ENCODE results near the gene POMC. TPM values are rescaled to one million over a fixed set of nuclear protein-coding genes. Genes with fewer than 3 reads are reported as not detected.
"Not testable (repeated sequence)": the region's sequence is repeated elsewhere in the genome, so short reads cannot be mapped to it uniquely, and the experiment has no call there.

Gene POMC
- polyA plus RNA-seq, 2 donors = 0.59 to 2.1 TPM

DNA sequence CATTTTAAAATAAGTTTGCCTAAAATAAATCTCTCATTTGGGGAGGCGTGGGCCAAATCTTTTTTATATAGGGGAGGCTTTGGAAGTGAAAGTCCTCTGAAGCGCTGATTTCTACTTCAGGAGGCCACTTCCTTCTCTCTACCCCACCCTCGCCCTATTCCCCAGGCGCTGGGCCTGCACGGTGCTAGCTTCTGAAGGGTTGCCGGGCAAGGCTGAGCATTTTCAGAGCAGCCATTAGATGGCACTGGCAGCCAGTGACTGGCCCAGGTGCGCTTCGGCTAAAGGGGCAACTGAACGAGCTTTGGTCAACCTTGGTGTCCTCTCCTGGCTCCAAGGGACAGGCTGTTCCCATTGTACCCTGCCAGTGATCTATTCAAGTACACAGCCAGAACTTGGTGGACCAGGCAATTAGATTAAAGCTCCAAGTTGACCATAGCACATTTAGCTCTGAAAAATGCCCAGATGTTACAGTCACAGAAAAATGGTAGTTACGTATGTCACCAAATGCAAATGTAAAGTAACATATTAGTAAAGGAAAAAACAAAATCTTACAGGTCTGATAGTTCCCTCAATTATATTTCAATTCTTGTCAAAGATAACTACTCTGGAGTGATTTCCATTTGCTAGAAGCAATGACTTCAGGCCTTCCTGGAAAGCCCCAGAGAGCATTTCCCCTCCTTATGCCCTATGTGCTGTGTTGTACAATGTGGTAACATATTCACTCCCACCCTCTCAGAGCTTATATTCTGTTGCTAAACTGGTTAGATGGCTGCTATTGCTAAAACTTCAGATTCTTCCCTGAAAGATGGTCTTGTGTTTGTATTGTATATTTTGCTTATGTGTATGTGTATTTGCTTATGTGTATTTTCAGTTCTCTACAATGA lies 2.1 kb downstream of the POMC start:
- Histone ChIP-seq H3K36me3 (ENCODE audit: control insufficient read depth in 2 of 2, insufficient read depth in 2 of 2, low read length in 1 of 2) (no peaks in the 10 kb centered on the region), H3K4me3 (ENCODE audit: low read depth in 1 of 2, low read length in 2 of 2) (no peak overlapping the region), H3K27me3 (ENCODE audit: control insufficient read depth in 1 of 2, insufficient read depth in 2 of 2, low read length in 2 of 2) (peaks cover 0 to 4% of the 10 kb centered on the region in 2 donors), H3K27ac (ENCODE audit: low read depth in 2 of 2, low read length in 1 of 2) (no peak overlapping the region), H3K4me1 (ENCODE audit: control insufficient read depth in 2 of 2, insufficient read depth in 2 of 2, low read length in 1 of 2) (peaks cover 0 to 6% of the 10 kb centered on the region in 2 donors), H3K9me3 (ENCODE audit: control insufficient read depth in 2 of 2, insufficient read depth in 1 of 2, low read depth in 1 of 2, low read length in 1 of 2) (peaks cover 0 to 5% of the 10 kb centered on the region in 2 donors)
- WGBS, 2 donors = 45 to 55% methylated on average over 10 of the region's 10 CpGs

GRCh38 chr2:25164561-25164960 lies 3.8 kb downstream of the POMC start:
- H3K27ac ChIP-seq (ENCODE audit: low read depth in 2 of 2, low read length in 1 of 2) = no peak overlapping the region

DNA sequence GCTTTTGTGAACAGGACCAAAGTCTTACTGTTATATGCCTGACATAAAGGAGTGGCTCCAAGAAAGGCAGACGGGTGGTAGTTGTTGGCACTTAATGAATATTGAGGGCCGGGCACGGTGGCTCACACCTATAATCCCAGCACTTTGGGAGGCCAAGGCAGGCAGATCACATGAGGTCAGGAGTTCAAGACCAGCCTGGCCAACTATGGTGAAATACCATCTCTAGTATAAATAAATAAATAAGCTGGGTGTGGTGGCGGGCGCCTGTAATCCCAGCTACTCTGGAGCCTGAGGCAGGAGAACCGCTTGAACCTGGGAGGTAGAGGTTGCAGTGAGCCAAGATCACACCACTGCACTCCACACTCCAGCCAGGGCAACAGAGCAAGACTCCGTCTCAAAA lies 6.3 kb downstream of the POMC start:
- H3K36me3 ChIP-seq (ENCODE audit: control insufficient read depth in 2 of 2, insufficient read depth in 2 of 2, low read length in 1 of 2); H3K27ac ChIP-seq (ENCODE audit: low read depth in 2 of 2, low read length in 1 of 2); H3K9me3 ChIP-seq (ENCODE audit: control insufficient read depth in 2 of 2, insufficient read depth in 1 of 2, low read depth in 1 of 2, low read length in 1 of 2); H3K4me1 ChIP-seq (ENCODE audit: control insufficient read depth in 2 of 2, insufficient read depth in 2 of 2, low read length in 1 of 2); H3K27me3 ChIP-seq (ENCODE audit: control insufficient read depth in 1 of 2, insufficient read depth in 2 of 2, low read length in 2 of 2); H3K4me3 ChIP-seq (ENCODE audit: low read depth in 1 of 2, low read length in 2 of 2): not testable (repeated sequence)
- WGBS, 2 donors = 87% methylated on average over 7 of the region's 7 CpGs

More at GRCh38 chr2:25164561-25164960, 3.8 kb downstream of the POMC start:
- Histone ChIP-seq H3K36me3 (ENCODE audit: control insufficient read depth in 2 of 2, insufficient read depth in 2 of 2, low read length in 1 of 2) (no peaks in the 10 kb centered on the region), H3K4me1 (ENCODE audit: control insufficient read depth in 2 of 2, insufficient read depth in 2 of 2, low read length in 1 of 2) (peaks cover 2 to 6% of the 10 kb centered on the region in 2 donors), H3K9me3 (ENCODE audit: control insufficient read depth in 2 of 2, insufficient read depth in 1 of 2, low read depth in 1 of 2, low read length in 1 of 2) (peaks cover 0 to 5% of the 10 kb centered on the region in 2 donors), H3K27me3 (ENCODE audit: control insufficient read depth in 1 of 2, insufficient read depth in 2 of 2, low read length in 2 of 2) (peaks cover 0 to 4% of the 10 kb centered on the region in 2 donors), H3K4me3 (ENCODE audit: low read depth in 1 of 2, low read length in 2 of 2) (no peak overlapping the region)
- WGBS, 2 donors = 74 to 77% methylated on average over 8 of the region's 8 CpGs

DNA sequence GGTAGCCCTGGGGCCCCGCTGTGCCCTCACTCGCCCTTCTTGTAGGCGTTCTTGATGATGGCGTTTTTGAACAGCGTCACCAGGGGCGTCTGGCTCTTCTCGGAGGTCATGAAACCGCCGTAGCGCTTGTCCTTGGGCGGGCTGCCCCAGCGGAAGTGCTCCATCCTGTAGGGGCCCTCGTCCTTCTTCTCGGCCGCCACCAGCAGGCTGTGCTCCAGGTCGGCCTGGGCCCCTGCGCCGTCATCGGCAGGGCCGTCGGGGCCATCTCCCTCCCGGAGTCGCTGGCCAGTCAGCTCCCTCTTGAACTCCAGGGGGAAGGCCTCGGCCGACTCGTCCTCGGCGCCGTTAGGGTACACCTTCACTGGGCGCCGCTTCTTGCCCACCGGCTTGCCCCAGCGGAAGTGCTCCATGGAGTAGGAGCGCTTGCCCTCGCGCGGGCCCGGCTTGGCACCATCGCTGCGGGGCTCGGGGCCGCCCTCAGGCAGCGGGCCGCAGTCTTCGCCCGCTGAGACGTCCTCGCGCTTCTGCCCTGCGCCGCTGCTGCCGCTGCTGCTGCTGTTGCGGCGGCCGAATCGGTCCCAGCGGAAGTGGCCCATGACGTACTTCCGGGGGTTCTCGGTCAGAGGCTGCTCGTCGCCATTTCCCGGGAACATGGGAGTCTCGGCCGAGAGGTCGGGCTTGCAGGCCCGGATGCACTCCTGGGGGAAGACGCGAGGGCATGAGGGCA lies 7.2 kb downstream of the POMC start:
- Histone ChIP-seq H3K4me3 (ENCODE audit: low read depth in 1 of 2, low read length in 2 of 2) (peak overlapping the region; percentile 8 to 41), H3K9me3 (ENCODE audit: control insufficient read depth in 2 of 2, insufficient read depth in 1 of 2, low read depth in 1 of 2, low read length in 1 of 2) (peaks cover 0 to 5% of the 10 kb centered on the region in 2 donors), H3K27me3 (ENCODE audit: control insufficient read depth in 1 of 2, insufficient read depth in 2 of 2, low read length in 2 of 2) (no peaks in the 10 kb centered on the region), H3K4me1 (ENCODE audit: control insufficient read depth in 2 of 2, insufficient read depth in 2 of 2, low read length in 1 of 2) (peaks cover 2% of the 10 kb centered on the region in 2 donors), H3K27ac (ENCODE audit: low read depth in 2 of 2, low read length in 1 of 2) (no peak overlapping the region), H3K36me3 (ENCODE audit: control insufficient read depth in 2 of 2, insufficient read depth in 2 of 2, low read length in 1 of 2) (no peaks in the 10 kb centered on the region)
- 41 to 52% methylated on average over 65 to 69 of the region's 69 CpGs for WGBS, 2 donors

DNA sequence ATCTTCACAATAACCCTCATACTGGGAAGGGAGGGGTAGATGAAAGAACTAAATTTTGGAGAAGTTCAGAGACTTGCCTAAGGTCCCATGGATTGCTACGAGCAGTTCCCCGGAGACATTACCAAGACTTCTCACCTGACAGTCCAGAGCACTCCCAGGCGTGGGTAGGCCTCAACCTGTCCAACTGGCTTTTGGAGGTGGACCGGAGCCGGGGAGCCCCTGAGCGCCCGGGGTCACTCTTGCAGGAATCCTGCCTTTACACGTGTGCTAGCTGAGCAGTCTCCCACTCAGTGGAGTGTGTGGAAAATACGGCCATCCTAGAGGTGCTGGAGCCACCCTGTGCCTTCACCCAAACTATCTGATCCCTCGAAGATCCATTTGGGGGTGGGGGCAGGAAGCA lies 8.0 kb downstream of the POMC start:
- Histone ChIP-seq H3K36me3 (ENCODE audit: control insufficient read depth in 2 of 2, insufficient read depth in 2 of 2, low read length in 1 of 2) (no peaks in the 10 kb centered on the region), H3K27ac (ENCODE audit: low read depth in 2 of 2, low read length in 1 of 2) (no peak overlapping the region), H3K9me3 (ENCODE audit: control insufficient read depth in 2 of 2, insufficient read depth in 1 of 2, low read depth in 1 of 2, low read length in 1 of 2) (peaks cover 0 to 5% of the 10 kb centered on the region in 2 donors), H3K4me3 (ENCODE audit: low read depth in 1 of 2, low read length in 2 of 2) (no peak overlapping the region), H3K4me1 (ENCODE audit: control insufficient read depth in 2 of 2, insufficient read depth in 2 of 2, low read length in 1 of 2) (peaks cover 2% of the 10 kb centered on the region in 2 donors), H3K27me3 (ENCODE audit: control insufficient read depth in 1 of 2, insufficient read depth in 2 of 2, low read length in 2 of 2) (no peaks in the 10 kb centered on the region)
- WGBS, 2 donors = 90 to 96% methylated on average over 10 of the region's 10 CpGs

DNA sequence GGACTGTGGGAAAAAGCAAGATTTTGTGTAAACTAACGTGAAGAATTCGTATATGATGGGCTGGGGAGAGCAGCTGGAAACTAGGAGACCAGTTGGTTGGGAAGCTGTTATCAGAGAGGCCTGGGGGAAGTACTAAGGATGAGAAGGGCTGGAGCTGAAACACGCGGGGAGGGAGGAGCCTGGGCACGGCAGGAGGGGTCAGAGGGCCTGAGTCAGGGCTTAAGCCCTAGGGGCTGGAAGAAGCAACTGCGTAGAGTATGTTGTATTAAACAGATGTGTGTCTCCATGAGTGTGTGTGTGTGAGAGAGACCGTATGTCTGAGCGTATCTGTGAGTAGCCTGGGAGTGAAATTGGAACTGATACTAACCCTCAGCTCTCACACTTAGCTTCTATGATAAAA lies 8.4 kb downstream of the POMC start:
- H3K4me3 ChIP-seq (ENCODE audit: low read depth in 1 of 2, low read length in 2 of 2) = no peak overlapping the region

DNA sequence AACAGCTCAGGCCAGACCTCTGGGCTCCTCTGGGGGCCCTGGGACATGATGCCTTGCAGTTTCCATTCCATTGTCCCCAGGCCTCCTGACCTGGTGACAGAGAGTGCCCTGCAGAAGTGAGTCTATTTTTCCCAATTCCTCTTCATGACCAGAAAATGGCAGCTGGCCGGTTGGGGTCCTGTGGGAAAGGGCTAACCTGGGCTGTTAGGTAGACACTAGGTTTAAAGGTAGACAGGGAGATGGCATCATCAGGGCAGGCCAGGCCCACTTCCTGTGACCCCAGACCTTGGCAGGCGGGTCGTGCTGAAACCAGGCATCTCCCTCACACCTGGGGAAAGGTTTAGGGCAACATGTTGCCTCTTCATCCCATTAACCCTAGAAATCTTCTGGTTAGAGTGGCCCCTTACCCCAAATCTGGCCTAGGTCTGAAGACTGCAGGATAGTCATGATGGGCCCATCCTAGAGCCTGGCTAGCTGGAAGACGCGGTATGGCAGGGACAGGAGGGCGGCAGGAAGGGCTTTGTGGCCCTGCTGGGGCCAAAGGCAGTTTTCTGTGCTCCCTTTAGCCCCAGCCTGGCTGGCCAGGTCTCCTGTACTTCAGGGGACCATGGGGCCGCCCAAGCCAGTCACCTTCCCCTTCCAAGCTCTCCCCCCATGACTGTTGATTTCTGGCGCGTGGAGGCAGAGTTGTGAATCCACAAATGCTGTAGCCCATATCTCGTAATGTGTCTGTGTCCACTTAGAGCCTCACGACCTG lies 10.1 kb downstream of the POMC start:
- WGBS, 2 donors = 95 to 97% methylated on average over 11 of the region's 11 CpGs
- Histone ChIP-seq H3K9me3 (ENCODE audit: control insufficient read depth in 2 of 2, insufficient read depth in 1 of 2, low read depth in 1 of 2, low read length in 1 of 2) (peaks cover 0 to 5% of the 10 kb centered on the region in 2 donors), H3K36me3 (ENCODE audit: control insufficient read depth in 2 of 2, insufficient read depth in 2 of 2, low read length in 1 of 2) (no peaks in the 10 kb centered on the region), H3K27ac (ENCODE audit: low read depth in 2 of 2, low read length in 1 of 2) (no peak overlapping the region), H3K27me3 (ENCODE audit: control insufficient read depth in 1 of 2, insufficient read depth in 2 of 2, low read length in 2 of 2) (no peaks in the 10 kb centered on the region), H3K4me3 (ENCODE audit: low read depth in 1 of 2, low read length in 2 of 2) (no peak overlapping the region), H3K4me1 (ENCODE audit: control insufficient read depth in 2 of 2, insufficient read depth in 2 of 2, low read length in 1 of 2) (peaks cover 2% of the 10 kb centered on the region in 2 donors)

More for the DNA sequence above, 8.4 kb downstream of the POMC start:
- H3K27ac ChIP-seq (ENCODE audit: low read depth in 2 of 2, low read length in 1 of 2) = no peak overlapping the region
- peaks cover 2% of the 10 kb centered on the region in 2 donors for H3K4me1 ChIP-seq (ENCODE audit: control insufficient read depth in 2 of 2, insufficient read depth in 2 of 2, low read length in 1 of 2)
- WGBS, 2 donors = 74 to 76% methylated on average over 8 of the region's 8 CpGs
- H3K27me3 ChIP-seq (ENCODE audit: control insufficient read depth in 1 of 2, insufficient read depth in 2 of 2, low read length in 2 of 2) = no peaks in the 10 kb centered on the region
- H3K36me3 ChIP-seq (ENCODE audit: control insufficient read depth in 2 of 2, insufficient read depth in 2 of 2, low read length in 1 of 2) = no peaks in the 10 kb centered on the region
- H3K9me3 ChIP-seq (ENCODE audit: control insufficient read depth in 2 of 2, insufficient read depth in 1 of 2, low read depth in 1 of 2, low read length in 1 of 2) = peaks cover 0 to 5% of the 10 kb centered on the region in 2 donors

GRCh38 chr2:25155401-25155800 lies 13.0 kb downstream of the POMC start:
- Histone ChIP-seq H3K27ac (ENCODE audit: low read depth in 2 of 2, low read length in 1 of 2) (no peak overlapping the region), H3K4me3 (ENCODE audit: low read depth in 1 of 2, low read length in 2 of 2) (no peak overlapping the region), H3K9me3 (ENCODE audit: control insufficient read depth in 2 of 2, insufficient read depth in 1 of 2, low read depth in 1 of 2, low read length in 1 of 2) (no peaks in the 10 kb centered on the region), H3K36me3 (ENCODE audit: control insufficient read depth in 2 of 2, insufficient read depth in 2 of 2, low read length in 1 of 2) (no peaks in the 10 kb centered on the region), H3K27me3 (ENCODE audit: control insufficient read depth in 1 of 2, insufficient read depth in 2 of 2, low read length in 2 of 2) (no peaks in the 10 kb centered on the region), H3K4me1 (ENCODE audit: control insufficient read depth in 2 of 2, insufficient read depth in 2 of 2, low read length in 1 of 2) (peaks cover 0 to 3% of the 10 kb centered on the region in 2 donors)
- 80 to 89% methylated on average over 10 of the region's 10 CpGs for WGBS, 2 donors

DNA sequence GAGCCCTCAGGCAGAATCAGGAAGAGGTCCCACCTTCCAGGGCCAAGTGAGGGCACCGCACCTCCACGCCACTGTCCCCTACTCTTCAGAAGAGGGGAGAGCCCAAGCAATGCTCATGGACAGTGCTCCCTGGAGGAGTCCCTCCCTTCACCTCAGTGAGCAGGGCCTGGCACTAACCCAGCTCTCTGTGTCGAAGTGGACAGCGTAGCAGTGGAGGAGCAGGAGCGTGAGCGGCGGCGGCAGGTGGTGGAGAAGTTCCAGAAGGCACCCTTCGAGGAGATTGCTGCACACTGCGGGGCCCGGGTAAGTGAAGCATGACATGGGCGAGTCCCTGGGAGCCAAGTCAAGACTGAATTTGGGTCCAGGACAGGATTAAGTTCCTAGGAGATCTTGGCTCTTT lies 16.7 kb downstream of the POMC start:
- H3K4me1 ChIP-seq (ENCODE audit: control insufficient read depth in 2 of 2, insufficient read depth in 2 of 2, low read length in 1 of 2) = peaks cover 0 to 3% of the 10 kb centered on the region in 2 donors
- H3K4me3 ChIP-seq (ENCODE audit: low read depth in 1 of 2, low read length in 2 of 2) = no peak overlapping the region
- H3K27ac ChIP-seq (ENCODE audit: low read depth in 2 of 2, low read length in 1 of 2) = no peak overlapping the region
- no peaks in the 10 kb centered on the region for H3K27me3 ChIP-seq (ENCODE audit: control insufficient read depth in 1 of 2, insufficient read depth in 2 of 2, low read length in 2 of 2)
- 63 to 64% methylated on average over 12 of the region's 12 CpGs for WGBS, 2 donors
- no peaks in the 10 kb centered on the region for H3K36me3 ChIP-seq (ENCODE audit: control insufficient read depth in 2 of 2, insufficient read depth in 2 of 2, low read length in 1 of 2)
- no peaks in the 10 kb centered on the region for H3K9me3 ChIP-seq (ENCODE audit: control insufficient read depth in 2 of 2, insufficient read depth in 1 of 2, low read depth in 1 of 2, low read length in 1 of 2)
